ENCODE data around the gene SPATA17. TPM values are rescaled to one million over a fixed set of nuclear protein-coding genes. Genes with fewer than 3 reads are reported as not detected.
A peak's percentile ranks its signal among the peaks of the same experiment; 100 is the strongest.
"Not testable (repeated sequence)": the region's sequence is repeated elsewhere in the genome, so short reads cannot be mapped to it uniquely, and the experiment has no call there.

Gene SPATA17, protein sequence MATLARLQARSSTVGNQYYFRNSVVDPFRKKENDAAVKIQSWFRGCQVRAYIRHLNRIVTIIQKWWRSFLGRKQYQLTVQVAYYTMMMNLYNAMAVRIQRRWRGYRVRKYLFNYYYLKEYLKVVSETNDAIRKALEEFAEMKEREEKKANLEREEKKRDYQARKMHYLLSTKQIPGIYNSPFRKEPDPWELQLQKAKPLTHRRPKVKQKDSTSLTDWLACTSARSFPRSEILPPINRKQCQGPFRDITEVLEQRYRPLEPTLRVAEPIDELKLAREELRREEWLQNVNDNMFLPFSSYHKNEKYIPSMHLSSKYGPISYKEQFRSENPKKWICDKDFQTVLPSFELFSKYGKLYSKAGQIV
- 1 to 10 TPM in 2 of 9 donors, under 1 TPM in 7; 0.39 to 1.6 (median 0.63) TPM for total RNA-seq
- under 1 TPM; 0.53 to 0.96 TPM for polyA plus RNA-seq
- long read RNA-seq, donor 1, partial matches to known transcripts = 0 of 2 reads
- long read RNA-seq, donor 1, other reads (novel, unspliced or antisense) = 2 of 2 reads
- long read RNA-seq, donor 2, partial matches to known transcripts = 0 of 1 reads
- long read RNA-seq, donor 2, other reads (novel, unspliced or antisense) = 1 of 1 reads
- long read RNA-seq, donor 3 = 0 reads

DNA sequence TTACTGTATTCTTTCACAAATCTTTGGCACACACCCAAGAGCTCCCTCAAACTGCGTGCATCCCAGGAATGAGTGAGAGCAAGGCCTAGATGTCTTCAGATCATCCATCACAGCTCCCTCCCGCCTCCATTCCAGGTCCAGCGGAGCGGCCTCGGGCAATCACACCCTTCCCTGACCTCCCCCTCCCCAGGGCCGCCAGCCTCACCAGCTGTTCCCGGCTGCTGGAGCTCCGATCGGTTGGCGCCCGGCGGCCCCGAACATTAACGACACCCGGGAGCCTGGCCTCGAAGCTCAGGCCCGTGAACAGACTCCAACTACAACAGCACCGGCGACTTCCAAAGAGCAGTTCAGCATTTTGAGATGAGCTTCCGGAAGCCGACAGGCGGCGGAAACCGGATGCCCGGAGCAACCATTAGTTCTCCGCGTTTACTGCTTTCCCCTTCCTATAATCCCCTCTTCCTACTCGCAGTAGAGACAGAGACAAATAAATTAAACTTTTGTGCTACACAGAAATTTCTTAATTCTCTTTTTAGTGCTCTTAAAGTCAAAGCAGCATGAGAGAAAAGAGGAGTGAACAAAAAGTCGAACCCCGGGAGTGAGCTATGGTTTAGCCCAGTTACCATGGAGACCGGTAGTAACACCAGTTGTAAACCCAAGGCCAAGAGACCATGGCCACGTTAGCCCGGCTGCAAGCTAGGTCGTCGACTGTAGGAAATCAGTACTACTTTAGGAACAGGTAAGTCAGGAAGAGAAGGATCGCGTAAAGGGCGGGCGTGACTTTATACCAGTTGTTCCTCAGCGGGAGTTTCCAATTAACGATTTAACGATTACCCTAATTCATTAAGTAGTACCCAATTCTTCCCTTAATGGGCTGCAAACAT is at the start of gene SPATA17, which contains the start of gene GPATCH2:
SPATA17 (plus strand) TSS at position 634 of the 881 bp plus-strand sequence; CDS start at position 669, 35 bp downstream.
GPATCH2 (minus strand) TSS at position 380 of the 881 bp plus-strand sequence; CDS start at position 261, 119 bp downstream.
- H3K9me3 ChIP-seq = no peaks in the 10 kb centered on the region
- WGBS, 4 donors = 1 to 3% (median 1%) methylated on average over 37 to 42 of the region's 42 CpGs
- intact Hi-C loops (cut with DNase I) = no loop called here
- no peaks in the 10 kb centered on the region for H3K27me3 ChIP-seq
- H3K27ac ChIP-seq = peak within 1 kb of the TSS; percentile 81 to 95 (median 89)
- DNase-seq (peak; percentile 79 to 84 (median 83)), ATAC-seq (peak; percentile 95 to 98 (median 96))
- no peaks in the 10 kb centered on the region for H3K36me3 ChIP-seq
- no peak for TF ChIP-seq POLR2A (IDR thresholded peaks at IDR 0.05)
- TF ChIP-seq, protein P1, sequence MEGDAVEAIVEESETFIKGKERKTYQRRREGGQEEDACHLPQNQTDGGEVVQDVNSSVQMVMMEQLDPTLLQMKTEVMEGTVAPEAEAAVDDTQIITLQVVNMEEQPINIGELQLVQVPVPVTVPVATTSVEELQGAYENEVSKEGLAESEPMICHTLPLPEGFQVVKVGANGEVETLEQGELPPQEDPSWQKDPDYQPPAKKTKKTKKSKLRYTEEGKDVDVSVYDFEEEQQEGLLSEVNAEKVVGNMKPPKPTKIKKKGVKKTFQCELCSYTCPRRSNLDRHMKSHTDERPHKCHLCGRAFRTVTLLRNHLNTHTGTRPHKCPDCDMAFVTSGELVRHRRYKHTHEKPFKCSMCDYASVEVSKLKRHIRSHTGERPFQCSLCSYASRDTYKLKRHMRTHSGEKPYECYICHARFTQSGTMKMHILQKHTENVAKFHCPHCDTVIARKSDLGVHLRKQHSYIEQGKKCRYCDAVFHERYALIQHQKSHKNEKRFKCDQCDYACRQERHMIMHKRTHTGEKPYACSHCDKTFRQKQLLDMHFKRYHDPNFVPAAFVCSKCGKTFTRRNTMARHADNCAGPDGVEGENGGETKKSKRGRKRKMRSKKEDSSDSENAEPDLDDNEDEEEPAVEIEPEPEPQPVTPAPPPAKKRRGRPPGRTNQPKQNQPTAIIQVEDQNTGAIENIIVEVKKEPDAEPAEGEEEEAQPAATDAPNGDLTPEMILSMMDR (IDR thresholded peaks at IDR 0.05) = peak in 9 of 12 donors; percentile 10 to 64 (median 38)
- peaks cover 0 to 46% (median 25%) of the 10 kb centered on the region in 12 donors for H3K4me1 ChIP-seq
- peak within 1 kb of the TSS; percentile 58 to 91 (median 76) for H3K4me3 ChIP-seq

DNA sequence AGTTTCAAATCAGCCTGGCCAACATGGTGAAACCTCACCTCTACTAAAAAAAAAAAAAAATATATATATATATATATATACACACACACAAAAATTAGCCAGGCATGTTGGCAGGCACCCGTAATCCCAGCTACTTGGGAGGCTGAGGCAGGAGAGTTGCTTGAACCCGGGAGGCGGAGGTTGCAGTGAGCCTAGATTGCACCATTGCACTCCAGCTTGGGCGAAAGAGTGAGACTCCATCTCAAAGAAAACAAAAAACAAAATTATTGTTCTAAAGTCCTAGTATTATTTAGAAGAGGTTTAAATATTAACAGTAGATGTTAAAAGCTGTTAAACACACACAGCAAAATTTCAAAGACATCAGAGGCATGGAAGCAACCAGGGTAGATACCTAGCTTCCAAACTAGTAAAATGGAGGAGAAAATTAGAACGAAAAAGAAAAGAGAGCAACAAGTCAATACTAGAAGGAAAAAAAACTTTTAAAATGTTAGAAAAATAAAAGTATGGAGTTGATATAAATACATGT is 46.8 kb upstream of the SPATA17 start:
- ATAC-seq; intact Hi-C loops (cut with DNase I); H3K4me1 ChIP-seq; H3K4me3 ChIP-seq; DNase-seq; H3K27me3 ChIP-seq; H3K27ac ChIP-seq; H3K9me3 ChIP-seq: not testable (repeated sequence)
- 96 to 100% (median 97%) methylated on average over 5 of the region's 5 CpGs for WGBS, 4 donors
- H3K36me3 ChIP-seq = peaks cover 0 to 20% (median 6%) of the 10 kb centered on the region in 9 donors

DNA sequence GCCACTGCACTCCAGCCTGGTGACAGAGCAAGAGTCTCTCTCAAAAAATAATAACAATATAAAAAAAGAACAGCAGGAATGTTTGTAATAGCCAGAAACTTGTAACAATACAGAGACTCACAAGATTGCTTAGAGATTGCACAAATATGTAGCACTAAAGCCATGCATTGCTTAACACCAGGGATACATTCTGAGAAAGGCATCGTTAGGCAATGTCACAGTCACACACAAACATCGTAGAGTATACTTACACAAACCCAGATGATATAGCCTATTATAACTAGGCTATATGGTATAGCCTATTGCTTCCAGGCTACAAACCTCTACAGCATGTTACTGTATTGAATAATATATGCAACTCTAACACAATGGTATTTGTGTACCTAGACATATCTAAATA is 45.6 kb upstream of the SPATA17 start:
- DNase-seq (no peak), ATAC-seq (no peak)
- no peak overlapping the region for H3K4me3 ChIP-seq
- no peaks in the 10 kb centered on the region for H3K9me3 ChIP-seq
- H3K27me3 ChIP-seq = no peaks in the 10 kb centered on the region
- no peak overlapping the region for H3K27ac ChIP-seq
- H3K36me3 ChIP-seq = peaks cover 0 to 20% (median 6%) of the 10 kb centered on the region in 9 donors
- no peaks in the 10 kb centered on the region for H3K4me1 ChIP-seq
- TF ChIP-seq, protein P1 (IDR thresholded peaks at IDR 0.05) = no peak
- TF ChIP-seq POLR2A (IDR thresholded peaks at IDR 0.05) = no peak
- WGBS, 4 donors = 88 to 96% (median 92%) methylated on average over 2 of the region's 2 CpGs
- intact Hi-C loops (cut with DNase I) = no loop called here

DNA sequence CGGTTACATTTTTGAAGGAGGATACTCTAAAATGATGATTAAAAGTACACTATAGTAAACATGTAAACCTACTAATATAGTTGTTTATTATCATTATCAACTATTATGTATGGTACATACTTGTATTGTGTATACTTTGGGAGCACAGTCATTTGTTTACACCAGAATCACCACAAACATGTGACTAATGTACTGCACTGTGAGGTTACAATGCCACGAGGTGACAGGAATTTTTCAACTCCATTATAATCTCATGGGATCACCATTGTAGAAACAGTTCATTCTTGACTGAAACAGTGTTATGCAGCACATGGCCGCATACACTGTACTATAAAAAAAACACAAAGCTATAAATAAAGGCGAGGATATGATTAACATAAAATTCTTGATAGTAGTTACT is 44.6 kb upstream of the SPATA17 start:
- no peak overlapping the region for H3K27ac ChIP-seq
- peaks cover 0 to 20% (median 4%) of the 10 kb centered on the region in 9 donors for H3K36me3 ChIP-seq
- no peak for DNase-seq
- H3K27me3 ChIP-seq = no peaks in the 10 kb centered on the region
- H3K9me3 ChIP-seq = no peaks in the 10 kb centered on the region
- WGBS, 4 donors = 57 to 75% (median 63%) methylated on average over 4 of the region's 4 CpGs
- no peak for TF ChIP-seq POLR2A (IDR thresholded peaks at IDR 0.05)
- TF ChIP-seq, protein P1 (IDR thresholded peaks at IDR 0.05) = no peak
- intact Hi-C loops (cut with DNase I) = no loop called here
- H3K4me3 ChIP-seq = no peak overlapping the region
- no peak for ATAC-seq
- H3K4me1 ChIP-seq = no peaks in the 10 kb centered on the region

Measured in heart left ventricle (tissue), 16 donors.